Endometrial microvascular endothelial cells (primary cell): ENCODE data around the gene ZNF438. TPM values are rescaled to one million over a fixed set of nuclear protein-coding genes. Genes with fewer than 3 reads are reported as not detected.
"Not testable (repeated sequence)": the region's sequence is repeated elsewhere in the genome, so short reads cannot be mapped to it uniquely, and the experiment has no call there.

Experiments
- in situ Hi-C: cut with HindIII; loops from 2 replicates; pipeline ENCODE4 v1.10.0; 2017; ENCODE audit warnings: low sequenced_read_pairs, low pct_unique_long_range_greater_than_20kb; ENCODE audit errors: inconsistent ontology term
- total RNA-seq: library from RNA; depleted of rRNA; stranded (reverse); fragments of >200 nt; gene quantifications from one replicate; pipeline ENCODE4 v1.2.3, GENCODE V29; 2015; ENCODE audit errors: inconsistent ontology term

ZNF438 gene
- total RNA-seq, 1 donor from 2014 or later = 11.0 TPM

DNA sequence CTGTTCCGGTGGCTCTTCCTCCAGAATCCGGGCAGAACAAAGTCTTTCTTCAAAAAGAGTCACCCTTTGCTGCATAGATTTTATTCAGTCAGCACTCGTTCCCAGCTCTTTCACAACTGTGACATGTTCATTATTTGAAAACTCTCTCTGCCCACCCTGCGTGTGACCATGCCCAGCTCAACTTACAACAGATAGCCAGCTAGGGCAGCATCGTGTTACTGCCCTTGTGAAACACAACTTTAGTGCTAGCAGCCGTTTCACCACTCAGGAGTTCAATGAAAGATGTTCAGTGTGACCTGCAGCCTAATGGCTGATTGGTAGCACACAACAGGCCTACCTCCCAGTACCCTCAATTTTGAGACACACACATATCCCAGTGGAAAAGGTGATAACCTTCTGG lies 57.9 kb downstream of the ZNF438 start:
- in situ Hi-C loops = no loop called here

DNA sequence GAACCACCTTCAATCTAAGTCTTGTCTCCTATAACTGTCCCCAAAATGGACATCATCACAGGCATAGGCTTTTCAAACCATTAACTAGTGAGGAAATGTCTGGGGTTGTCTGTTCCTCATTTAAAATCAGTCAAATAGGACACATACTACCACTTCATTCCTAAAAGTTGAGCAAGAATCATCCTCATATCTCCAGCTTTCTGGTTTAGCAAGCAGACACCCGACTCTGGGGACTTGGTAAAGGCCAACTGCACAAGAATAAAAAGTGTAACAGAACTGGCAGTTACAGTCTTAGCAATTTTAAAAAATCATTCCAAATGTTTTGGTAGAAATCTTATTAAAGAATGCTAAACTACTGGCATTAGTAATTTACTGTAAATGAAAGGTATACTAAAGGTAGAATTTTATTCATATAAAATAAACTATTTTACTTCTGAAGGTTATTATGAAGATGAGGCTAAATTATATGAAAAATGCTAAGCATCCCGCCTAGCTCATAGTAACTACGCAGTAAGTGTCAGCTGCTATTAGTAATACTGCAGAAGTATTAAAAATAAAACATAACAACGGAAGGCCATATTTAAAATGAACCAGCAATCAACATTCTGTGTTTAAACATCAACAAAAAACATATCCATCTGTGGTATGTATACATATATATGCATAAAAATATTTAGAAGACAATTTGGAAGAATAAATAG lies 60.8 kb downstream of the ZNF438 start:
- in situ Hi-C loops = no loop called here

DNA sequence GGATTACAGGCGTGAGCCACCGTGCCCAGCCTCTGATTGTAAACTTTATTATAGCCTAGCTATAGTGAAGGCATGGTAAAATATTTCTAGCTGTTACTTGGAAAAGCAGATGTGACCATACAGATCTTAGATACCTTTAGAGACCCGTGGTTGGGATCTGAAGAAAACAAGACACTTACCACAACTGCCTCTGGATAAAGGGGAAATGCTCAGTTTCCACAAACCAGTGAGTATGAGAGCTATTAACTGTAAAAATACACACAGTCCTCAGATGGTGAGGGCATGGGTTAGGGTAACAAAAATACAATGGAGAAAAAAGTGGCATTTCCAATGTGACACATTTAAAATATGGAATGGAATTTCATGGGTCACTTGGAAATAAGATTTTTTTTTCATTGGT lies 63.0 kb downstream of the ZNF438 start:
- in situ Hi-C loops = no loop called here

DNA sequence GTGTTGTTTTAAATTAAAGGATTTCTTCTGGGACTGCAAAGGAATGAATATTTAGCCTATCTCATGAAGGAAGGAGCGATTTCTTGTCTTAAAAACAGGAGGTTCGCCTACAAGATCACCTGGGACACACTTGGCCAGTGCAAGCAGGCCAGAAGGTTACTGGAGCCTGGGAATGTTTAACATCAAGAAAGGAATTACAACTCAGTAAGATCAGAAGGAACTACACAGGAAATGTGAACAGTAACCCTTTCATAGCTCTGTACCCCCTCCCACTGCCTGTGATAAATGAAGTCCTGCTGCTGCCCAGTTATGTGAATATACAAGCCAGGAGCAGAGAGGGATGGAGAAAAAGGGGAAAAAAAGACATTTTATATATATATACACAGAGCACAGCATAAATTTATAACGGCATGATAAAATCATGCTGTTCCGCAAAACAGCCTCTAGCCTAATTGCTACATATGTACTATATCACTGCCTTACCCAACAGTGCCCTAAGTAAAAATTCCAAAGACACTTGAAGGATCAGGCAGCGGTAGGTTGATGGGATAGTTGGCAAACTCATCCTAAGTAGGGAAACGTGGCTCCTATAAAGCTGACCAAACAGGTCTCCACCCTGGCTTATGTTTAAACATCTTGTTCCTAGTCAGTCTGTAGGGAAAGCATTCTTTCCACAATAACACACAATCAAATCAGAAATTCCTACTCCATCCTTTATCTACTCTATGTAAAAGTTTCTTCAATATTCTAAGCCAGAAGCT lies 63.8 kb downstream of the ZNF438 start:
- in situ Hi-C loops = no loop called here

DNA sequence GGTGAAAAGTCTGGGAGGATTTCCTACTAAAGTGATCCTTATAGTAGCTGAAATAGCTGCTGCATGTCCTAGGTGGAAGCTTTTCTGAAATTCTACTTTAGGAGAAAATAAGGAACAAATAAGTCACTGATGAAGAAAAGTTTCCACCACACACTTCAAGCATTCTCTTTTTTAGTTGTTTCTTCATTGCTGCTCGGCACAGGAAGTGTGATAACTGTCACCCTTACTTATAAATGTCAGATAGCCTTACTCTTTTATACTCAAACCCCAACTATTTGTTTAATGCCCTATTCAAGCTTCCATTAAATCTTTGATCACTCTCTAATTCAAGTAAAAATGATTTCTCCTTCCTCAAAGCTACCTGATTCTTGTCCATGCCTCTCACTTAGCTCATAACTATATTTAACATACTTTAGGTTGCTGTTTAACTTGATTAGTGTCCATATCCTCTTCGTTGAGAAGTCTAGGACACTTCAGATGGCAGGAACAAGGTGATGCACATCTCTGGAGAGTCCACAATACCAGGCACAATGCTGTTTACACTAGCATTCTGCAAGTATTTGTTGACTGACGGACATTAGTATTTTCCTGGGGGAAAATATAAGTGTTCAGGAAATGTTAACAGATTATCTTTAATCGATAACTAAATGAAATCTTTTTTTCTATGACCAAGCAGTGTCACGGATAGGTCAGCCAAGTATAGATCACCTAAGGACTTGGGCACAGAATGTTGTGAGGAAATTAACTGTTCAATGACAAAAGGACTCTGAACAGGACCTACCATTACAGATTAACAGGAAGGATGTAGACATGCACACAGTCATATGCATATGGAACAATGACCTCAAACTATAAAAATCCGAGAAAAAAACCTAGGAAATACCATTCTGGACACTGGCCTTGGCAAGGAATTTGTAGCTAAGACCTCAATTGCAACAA lies 67.4 kb downstream of the ZNF438 start:
- in situ Hi-C loops = no loop called here

DNA sequence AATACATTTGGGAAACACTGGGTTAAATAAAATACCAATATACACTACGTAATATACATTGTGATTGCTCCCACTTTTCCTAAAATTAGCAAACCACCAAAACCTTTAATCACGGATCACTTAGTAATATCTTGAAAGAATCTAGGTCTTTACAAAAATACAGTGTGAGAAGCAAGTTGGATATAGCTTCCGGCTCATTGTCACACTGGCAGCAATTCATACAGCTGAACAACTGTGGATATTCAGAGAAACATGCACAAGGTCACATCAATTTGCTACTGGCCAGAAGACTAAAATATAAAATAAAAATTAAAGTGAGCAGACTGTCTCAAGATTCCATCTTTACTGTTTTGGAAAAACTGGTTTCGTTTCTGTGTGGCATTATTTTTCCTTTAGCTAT lies 69.1 kb downstream of the ZNF438 start:
- in situ Hi-C loops = no loop called here

DNA sequence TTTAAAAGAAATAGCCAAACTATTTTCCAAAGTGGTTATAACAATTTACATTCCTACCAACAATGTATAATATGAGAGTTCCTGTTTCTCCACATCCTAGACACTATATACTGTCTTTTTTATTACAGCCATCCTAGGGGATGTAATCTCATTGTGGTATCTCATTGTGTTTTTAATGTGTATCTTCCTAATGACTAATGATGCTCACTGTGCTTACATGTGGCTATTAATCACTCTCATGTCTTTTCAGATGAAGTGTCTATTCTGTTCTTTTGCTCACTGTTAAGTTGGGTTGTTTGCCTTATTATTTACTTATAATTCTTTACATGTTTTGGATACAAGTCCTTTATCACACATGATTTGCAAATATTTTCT lies 71.8 kb downstream of the ZNF438 start:
- in situ Hi-C loops = no loop called here

DNA sequence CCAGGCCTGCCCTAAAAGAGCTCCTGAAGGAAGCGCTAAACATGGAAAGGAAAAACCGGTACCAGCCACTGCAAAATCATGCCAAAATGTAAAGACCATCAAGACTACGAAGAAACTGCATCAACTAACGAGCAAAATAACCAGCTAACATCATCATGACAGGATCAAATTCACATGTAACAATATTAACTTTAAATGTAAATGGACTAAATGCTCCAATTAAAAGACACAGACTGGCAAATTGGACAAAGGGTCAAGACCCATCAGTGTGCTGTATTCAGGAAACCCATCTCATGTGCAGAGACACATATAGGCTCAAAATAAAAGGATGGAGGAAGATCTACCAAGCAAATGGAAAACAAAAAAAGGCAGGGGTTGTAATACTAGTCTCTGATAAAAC lies 82.4 kb downstream of the ZNF438 start:
- in situ Hi-C loops = not testable (repeated sequence)

DNA sequence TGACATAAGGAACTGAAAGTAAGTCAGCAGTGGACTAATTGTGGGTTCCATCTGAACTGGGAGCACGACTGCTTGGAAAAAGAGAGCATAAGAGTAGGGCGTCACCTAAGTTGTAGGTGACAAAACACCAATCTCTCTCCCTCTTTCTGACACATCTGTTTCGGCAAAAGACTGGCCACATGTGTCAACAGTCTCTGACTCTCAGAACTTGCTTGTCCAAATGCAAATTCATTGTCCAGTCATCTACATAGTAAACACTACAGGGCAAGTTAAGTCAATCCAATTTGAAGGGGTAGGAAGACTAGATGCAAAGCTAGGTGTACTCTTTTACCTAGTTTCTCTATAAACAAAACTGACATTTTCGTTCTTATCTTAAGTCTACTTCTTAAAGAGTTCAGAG lies 87.7 kb downstream of the ZNF438 start:
- in situ Hi-C loops = no loop called here

DNA sequence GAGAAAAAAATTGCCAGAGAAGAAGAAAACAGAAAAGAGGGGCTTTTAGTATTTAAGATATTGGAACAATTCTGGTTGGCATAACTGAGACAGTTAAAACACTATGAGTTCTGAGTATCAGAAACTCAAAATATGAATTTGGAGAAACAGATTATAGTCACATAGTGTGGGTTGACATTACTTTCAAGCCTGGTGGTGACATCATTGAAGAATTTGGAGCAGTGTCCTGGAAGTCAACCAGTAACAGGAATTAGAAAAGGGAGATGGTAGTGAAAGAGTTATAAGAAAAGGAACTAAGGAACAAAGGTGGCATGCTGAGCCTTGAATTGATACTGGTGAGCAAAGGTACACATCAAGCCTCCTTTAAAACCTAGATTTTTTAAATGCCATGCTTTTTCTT lies 88.2 kb downstream of the ZNF438 start:
- in situ Hi-C loops = no loop called here

DNA sequence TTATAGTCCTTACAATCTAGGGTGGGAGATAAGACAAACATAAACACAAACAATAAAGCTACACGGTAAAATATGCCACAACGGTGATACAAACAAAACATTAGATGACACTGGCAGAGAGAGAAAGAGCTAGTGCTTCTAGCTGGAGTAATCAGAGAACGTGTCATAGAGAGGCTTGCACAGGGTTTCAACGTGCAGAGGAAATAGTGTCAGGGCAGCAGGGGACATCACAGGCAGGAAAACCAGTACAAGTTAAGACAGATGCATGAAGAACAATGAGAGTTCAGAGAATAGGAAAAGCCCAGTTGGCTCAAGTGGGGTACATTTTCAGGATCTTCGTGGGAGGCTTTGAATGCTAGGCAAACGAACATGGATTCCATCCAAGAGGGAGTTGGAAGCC lies 91.4 kb downstream of the ZNF438 start:
- in situ Hi-C loops = no loop called here

DNA sequence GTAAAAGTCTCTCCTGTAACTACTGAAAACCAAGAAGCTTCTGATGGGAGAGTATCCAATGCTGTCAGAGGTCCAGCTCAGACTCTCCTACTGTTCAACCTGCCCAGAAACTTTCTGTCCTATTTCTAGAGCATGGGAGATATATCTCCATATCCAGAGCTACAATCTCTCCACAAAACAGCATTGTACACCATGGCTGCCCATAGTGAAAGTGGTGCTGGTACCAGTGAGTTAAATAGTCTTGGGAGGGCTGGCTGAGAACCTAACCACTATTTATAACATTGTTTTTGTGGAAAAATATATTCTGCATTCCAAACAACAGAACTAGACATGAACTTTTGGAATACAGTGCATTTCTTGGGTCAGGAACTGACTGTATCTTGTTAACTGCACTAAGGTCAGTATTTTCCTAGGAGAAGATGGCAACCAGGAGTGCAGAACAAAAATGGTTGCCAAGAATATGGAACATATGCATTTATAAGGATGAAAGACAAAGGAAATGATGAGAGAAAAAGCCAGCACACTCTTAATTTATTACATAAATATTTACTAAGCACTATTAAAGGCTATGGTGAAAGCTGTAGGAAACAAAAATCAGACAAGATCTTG lies 91.9 kb downstream of the ZNF438 start:
- in situ Hi-C loops = no loop called here

DNA sequence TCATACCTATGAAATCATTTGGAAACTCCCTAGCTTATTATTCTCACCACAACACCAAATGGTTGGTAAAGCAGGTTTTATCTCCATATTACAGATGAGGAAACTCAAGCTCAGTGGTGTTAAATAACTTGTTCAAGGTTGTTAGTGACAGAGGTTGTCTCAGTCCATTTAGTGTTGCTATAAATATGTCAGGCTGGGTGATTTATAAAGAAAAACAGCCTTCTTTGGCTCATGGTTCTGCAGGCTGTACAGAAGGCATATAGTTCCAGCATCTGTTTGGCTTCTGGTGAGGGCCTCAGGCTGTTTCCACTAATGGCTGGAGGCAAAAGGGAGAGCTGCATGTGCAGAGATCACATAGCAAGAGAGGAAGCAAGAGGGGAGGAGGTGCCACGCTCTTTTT lies 96.6 kb downstream of the ZNF438 start:
- in situ Hi-C loops = no loop called here

DNA sequence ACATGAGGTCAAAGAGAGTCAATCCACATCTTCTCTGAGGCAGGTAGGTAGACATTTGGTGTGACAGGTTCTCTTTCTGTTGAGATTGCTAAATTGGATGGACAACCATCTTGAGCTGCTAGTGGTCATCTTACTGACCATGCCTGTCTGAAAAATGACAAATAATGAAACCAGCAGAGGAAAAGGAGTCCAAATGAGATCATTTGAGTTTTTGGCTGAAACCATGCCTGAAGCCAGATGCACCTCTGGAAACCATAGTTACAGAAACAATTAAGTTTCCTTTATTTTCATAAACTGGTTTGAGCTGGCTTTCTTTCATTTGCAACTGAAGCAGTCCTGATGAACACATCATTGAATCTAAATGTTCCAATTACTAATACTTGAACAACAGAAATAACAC lies 100.6 kb downstream of the ZNF438 start:
- in situ Hi-C loops = no loop called here

DNA sequence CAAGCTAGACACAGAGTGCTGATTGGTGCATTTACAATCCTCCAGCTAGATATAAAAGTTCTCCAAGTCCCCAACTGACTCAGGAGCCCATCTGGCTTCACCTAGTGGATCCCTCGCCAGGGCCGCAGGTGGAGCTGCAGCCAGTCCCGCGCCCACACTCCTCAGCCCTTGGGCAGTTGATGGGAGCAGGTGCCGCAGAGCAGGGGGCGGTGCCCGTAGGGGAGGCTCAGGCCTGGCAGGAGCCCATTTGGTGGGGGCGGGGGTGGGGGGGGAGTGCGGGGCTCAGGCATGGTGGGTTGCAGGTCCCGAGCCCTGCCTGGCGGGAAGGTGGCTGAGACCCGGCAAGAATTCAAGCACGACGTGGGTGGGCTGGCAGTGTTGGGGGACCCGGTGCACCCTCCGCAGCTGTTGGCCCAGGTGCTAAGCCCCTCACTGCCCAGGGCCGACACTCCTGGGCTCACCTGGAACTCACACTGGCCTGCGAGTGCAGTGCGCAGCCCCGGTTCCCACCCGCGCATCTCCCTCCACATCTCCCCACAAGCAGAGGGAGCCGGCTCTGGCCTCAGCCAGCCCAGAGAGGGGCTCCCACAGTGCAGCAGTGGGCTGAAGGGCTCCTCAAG lies 101.7 kb downstream of the ZNF438 start:
- in situ Hi-C loops = no loop called here

DNA sequence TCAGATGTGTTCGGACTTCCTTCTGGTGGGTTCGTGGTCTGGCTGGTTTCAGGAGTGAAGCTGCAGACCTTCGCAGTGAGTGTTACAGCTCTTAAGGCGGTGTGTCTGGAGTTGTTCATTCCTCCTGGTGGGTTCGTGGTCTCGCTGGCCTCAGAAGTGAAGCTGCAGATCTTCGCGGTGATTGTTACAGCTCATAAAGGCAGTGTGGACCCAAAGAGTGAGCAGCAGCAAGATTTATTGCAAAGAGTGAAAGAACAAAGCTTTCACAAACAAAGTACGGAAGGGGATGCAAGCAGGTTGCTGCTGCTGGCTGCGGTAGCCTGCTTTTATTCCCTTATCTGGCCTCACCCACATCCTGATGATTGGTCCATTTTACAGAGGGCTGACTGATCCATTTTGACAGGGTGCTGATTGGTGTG lies 102.3 kb downstream of the ZNF438 start:
- in situ Hi-C loops = not testable (repeated sequence)

DNA sequence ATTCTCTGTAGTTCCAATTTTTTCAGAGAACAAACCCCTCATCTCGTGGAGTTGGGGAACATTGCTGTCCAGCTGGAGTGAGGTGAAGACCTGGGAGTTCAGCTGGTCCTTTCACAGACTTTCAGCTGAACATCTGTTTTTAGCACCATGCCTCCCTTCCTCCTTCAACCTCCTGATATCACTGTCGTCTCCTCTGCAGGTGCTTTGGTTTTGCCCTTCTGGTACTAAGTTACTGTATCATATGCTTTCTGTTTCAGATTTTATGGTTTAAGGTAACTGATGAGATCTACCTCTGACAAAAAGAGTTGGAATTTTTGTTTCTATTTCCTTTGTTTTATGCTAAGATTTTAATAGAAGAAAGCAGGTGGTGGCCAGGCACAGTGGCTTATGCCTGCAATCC lies 102.9 kb downstream of the ZNF438 start:
- in situ Hi-C loops = no loop called here

DNA sequence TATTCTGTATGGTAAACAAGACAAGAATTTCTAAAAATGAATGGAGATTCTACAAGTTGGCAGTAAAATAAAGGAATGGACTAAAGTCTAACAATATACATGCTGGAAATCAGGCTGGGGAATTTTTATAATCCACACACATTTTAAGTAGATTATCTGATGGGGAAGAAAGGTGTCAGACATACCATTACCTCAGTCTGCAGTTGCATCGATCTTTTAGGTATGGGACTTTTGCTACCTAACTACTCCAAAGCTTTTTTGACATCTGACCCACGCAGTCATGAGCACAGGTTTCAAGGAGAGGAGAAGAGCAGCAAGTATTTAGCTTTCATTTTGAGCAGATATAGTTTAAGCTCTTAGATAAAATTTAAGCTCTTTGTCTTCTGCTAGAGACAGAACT lies 113.0 kb downstream of the ZNF438 start:
- in situ Hi-C loops = no loop called here

DNA sequence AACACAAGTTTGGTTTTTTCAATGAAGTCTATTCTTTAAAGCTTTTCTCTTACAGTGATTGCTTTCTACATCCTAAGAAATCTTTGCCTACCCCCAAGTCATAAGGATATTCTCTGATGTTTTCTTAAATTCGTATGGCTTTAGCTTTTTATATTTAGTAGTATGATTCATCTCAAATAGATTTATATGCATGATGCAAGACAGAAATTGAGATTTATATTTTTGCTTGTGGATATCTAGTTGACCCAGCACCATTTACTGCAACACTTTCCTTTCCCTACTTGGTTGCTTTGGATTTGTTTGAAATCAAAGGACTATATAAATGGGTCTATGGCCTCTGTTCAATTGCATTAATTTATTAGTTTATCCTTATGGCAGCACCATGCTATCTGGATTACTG lies 113.9 kb downstream of the ZNF438 start:
- in situ Hi-C loops = no loop called here
